HL-60/S4 treated with phorbol 12-myristate 13-acetate at 8.2 ng/mL for 4 days and 3 days (cell line): Measurements from ENCODE around the gene ONECUT3.

ENCODE experiments used
- in situ Hi-C: fragments of 300-500 bp; cut with MboI; formaldehyde crosslinking; loops from 2 replicates; pipeline ENCODE4 v1.15.0; 2022; ENCODE audit warnings: low sequenced_read_pairs

ONECUT3 gene

GRCh38 chr19:1826557-1827521 lies 73.5 kb downstream of the ONECUT3 start:
- in situ Hi-C loops, result no loop called here

GRCh38 chr19:1827566-1828278 lies 74.4 kb downstream of the ONECUT3 start:
- in situ Hi-C loops, result no loop called here

DNA sequence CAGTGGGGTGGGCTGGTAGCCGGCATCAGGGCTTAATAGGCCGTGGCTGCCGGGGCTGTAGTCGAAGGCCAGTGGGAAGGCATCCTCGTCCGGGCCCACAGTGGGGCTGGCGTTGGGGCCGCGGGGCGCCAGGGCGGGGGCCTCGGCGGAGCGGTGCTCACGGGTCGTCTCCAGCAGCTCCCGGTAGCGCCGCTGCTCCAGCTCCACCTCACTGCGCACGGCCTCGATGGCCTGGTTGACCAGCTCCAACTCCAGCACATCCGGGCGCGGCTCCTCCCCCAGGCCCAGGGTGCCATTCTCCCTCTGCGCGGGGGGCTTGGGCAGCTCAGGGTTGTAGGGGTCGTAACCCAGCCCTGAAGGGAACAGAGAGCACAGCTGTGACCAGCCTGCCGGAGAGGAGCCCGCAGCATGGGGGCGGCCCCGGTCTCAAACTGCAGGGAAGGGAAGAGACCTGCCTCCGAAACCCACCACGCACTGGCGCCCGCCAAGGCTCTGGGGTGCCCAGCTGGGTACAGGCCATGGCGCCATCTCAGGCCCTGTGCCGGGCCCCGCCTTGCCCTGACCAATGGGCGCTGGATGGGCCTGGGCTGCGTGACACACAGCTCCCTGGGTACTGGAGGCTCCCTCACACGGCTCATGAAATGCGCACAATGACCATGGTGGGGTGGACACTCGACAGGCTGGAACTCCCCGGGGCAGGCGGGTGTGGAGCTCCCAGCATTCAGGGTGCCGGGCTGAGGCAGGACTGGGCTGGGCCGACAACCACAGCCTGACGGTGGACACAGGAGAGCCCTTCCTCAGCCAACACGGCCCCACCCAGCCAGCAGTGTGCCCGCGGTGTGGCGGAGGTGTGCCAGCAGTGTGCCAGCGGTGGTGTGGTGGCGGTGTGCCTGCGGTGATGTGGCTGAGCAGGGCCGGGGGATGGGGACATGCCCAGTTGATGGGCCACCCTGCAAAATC lies 75.3 kb downstream of the ONECUT3 start:
- in situ Hi-C loops, result no loop called here

- in situ Hi-C loops, result no loop called here
Measured at GRCh38 chr19:1829958-1830357, 76.7 kb downstream of the ONECUT3 start.

DNA sequence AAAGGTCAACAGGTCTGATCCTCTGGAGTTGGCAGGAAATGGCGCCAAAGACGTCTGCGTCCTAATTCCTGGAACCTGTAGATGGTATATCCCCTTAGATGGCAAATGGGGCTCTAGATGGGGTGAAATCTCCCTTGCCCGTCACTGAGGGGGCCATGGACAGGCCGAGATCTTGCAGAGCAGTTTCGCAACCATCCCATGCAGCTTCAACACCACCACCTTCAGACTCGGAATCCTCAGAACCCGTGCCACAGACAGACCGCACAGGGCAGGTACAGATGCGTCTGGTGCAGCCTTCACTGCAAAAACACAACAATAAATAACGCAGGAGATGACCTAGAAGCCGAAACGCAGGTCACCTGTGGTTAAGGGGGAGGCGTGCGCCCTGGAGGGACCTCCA lies 77.3 kb downstream of the ONECUT3 start:
- in situ Hi-C loops, result no loop called here
